WTC11 (cell line): ENCODE data around the gene DAB2. TPM values are rescaled to one million over a fixed set of nuclear protein-coding genes. Genes with fewer than 3 reads are reported as not detected.
A peak's percentile ranks its signal among the peaks of the same experiment; 100 is the strongest.

Source experiments
- ATAC-seq: fragments of 200-7000 bp; cut with Tn5 transposase; 2 replicates; pipeline ENCODE4 v1.10.0; 2021; ENCODE audit warnings: mild to moderate bottlenecking, moderate library complexity
- CTCF ChIA-PET: fragments of 300-600 bp; sonication (Branson Sonifier 250); formaldehyde crosslinking; loops from one replicate; lab custom pipeline; 2021; ENCODE audit warnings: antibody characterized with exemption; lab: Charles Lee
- POLR2A ChIA-PET: fragments of 350-600 bp; sonication (Branson Sonifier 250); formaldehyde crosslinking; loops from one replicate; lab custom pipeline; 2021; ENCODE audit warnings: antibody characterized with exemption; lab: Charles Lee
- DNase-seq: peaks from one replicate; pipeline ENCODE4 v3.0.0; 2021; ENCODE audit warnings: low spot score
- H3K27ac Mint-ChIP-seq: 2 replicates; pipeline ENCODE4 v1.8.0; 2021; ENCODE audit warnings: mixed read lengths
- H3K27me3 Mint-ChIP-seq: 2 replicates; pipeline ENCODE4 v1.8.0; 2021; ENCODE audit warnings: low read depth, mild to moderate bottlenecking, moderate library complexity, mixed read lengths
- H3K36me3 Mint-ChIP-seq: 2 replicates; pipeline ENCODE4 v1.8.0; 2021; ENCODE audit warnings: mixed read lengths
- H3K4me1 Mint-ChIP-seq: 2 replicates; pipeline ENCODE4 v1.8.0; 2022; ENCODE audit warnings: mixed read lengths
- H3K4me3 Mint-ChIP-seq: 2 replicates; pipeline ENCODE4 v1.8.0; 2021; ENCODE audit warnings: mild to moderate bottlenecking, moderate library complexity, mixed read lengths
- H3K9me3 Mint-ChIP-seq: 2 replicates; pipeline ENCODE4 v1.8.0; 2021; ENCODE audit warnings: mixed read lengths
- AR ChIP-seq: fragments of 250-450 bp; sonication (Bioruptor Pico); IDR thresholded peaks from 2 replicates; pipeline ENCODE4 v1.9.0; 2021; ENCODE audit warnings: mild to moderate bottlenecking
- ARID4B ChIP-seq: sonication (generic); formaldehyde crosslinking; IDR thresholded peaks from 2 replicates; pipeline ENCODE4 v1.8.0; 2023; ENCODE audit warnings: missing genetic modification reagents, mild to moderate bottlenecking, borderline replicate concordance
- CREB1 ChIP-seq: sonication (generic); formaldehyde crosslinking; IDR thresholded peaks from 2 replicates; pipeline ENCODE4 v1.8.0; 2023; ENCODE audit warnings: mild to moderate bottlenecking, missing genetic modification reagents
- E2F1 ChIP-seq: sonication (generic); formaldehyde crosslinking; IDR thresholded peaks from 2 replicates; pipeline ENCODE4 v1.8.0; 2022; ENCODE audit warnings: mild to moderate bottlenecking, missing genetic modification reagents
- E2F4 ChIP-seq: sonication (generic); formaldehyde crosslinking; IDR thresholded peaks from 2 replicates; pipeline ENCODE4 v1.8.1; 2022; ENCODE audit warnings: low read depth, mild to moderate bottlenecking, moderate library complexity, missing genetic modification reagents, borderline replicate concordance
- EMX1 ChIP-seq: fragments of 250-450 bp; sonication (Bioruptor Pico); IDR thresholded peaks from 2 replicates; pipeline ENCODE4 v1.8.0; 2021; ENCODE audit warnings: mild to moderate bottlenecking
- FOXJ3 ChIP-seq: sonication (generic); formaldehyde crosslinking; IDR thresholded peaks from 2 replicates; pipeline ENCODE4 v1.9.0; 2021; ENCODE audit warnings: missing genetic modification reagents, mild to moderate bottlenecking, borderline replicate concordance
- FOXP4 ChIP-seq: sonication (generic); formaldehyde crosslinking; IDR thresholded peaks from 2 replicates; pipeline ENCODE4 v1.8.0; 2022; ENCODE audit warnings: mild to moderate bottlenecking, missing genetic modification reagents
- GRHL2 ChIP-seq: fragments of 250-450 bp; sonication (Bioruptor Pico); IDR thresholded peaks from 2 replicates; pipeline ENCODE4 v1.8.0; 2022; ENCODE audit warnings: mild to moderate bottlenecking, moderate library complexity; ENCODE audit not compliant: insufficient replicate concordance, severe bottlenecking
- HMGXB4 ChIP-seq: sonication (generic); formaldehyde crosslinking; IDR thresholded peaks from 2 replicates; pipeline ENCODE4 v1.8.1; 2023; ENCODE audit warnings: mild to moderate bottlenecking, moderate library complexity, missing genetic modification reagents
- JUN ChIP-seq: sonication (generic); formaldehyde crosslinking; IDR thresholded peaks from 2 replicates; pipeline ENCODE4 v1.8.0; 2023; ENCODE audit warnings: mild to moderate bottlenecking, missing genetic modification reagents
- KAT7 ChIP-seq: sonication (generic); formaldehyde crosslinking; IDR thresholded peaks from 2 replicates; pipeline ENCODE4 v1.8.1; 2023; ENCODE audit warnings: missing genetic modification reagents, mild to moderate bottlenecking, borderline replicate concordance
- NFE2L1 ChIP-seq: sonication (generic); formaldehyde crosslinking; IDR thresholded peaks from 2 replicates; pipeline ENCODE4 v1.8.1; 2023; ENCODE audit warnings: missing genetic modification reagents
- NR1H2 ChIP-seq: sonication (generic); formaldehyde crosslinking; IDR thresholded peaks from 2 replicates; pipeline ENCODE4 v1.9.0; 2021; ENCODE audit warnings: mild to moderate bottlenecking, moderate library complexity, missing genetic modification reagents
- PREB ChIP-seq: sonication (generic); formaldehyde crosslinking; IDR thresholded peaks from 2 replicates; pipeline ENCODE4 v1.8.1; 2022; ENCODE audit warnings: mild to moderate bottlenecking, missing genetic modification reagents, moderate library complexity, borderline replicate concordance
- RORB ChIP-seq: fragments of 250-450 bp; sonication (Bioruptor Pico); IDR thresholded peaks from 2 replicates; pipeline ENCODE4 v1.9.0; 2021; ENCODE audit warnings: mild to moderate bottlenecking
- TP53 ChIP-seq: sonication (generic); formaldehyde crosslinking; IDR thresholded peaks from 2 replicates; pipeline ENCODE4 v1.8.1; 2023; ENCODE audit warnings: mild to moderate bottlenecking, missing genetic modification reagents
- ZNF219 ChIP-seq: sonication (generic); formaldehyde crosslinking; IDR thresholded peaks from 2 replicates; pipeline ENCODE4 v1.8.0; 2023; ENCODE audit warnings: missing genetic modification reagents, mild to moderate bottlenecking, borderline replicate concordance
- ZNF263 ChIP-seq: sonication (generic); formaldehyde crosslinking; IDR thresholded peaks from 2 replicates; pipeline ENCODE4 v1.8.1; 2022; ENCODE audit warnings: low read depth, mild to moderate bottlenecking, moderate library complexity, missing genetic modification reagents
- total RNA-seq: library from RNA; stranded (reverse); gene quantifications from 3 replicates; pipeline ENCODE4 v1.2.3, GENCODE V29; 2021

The DAB2 gene
- total RNA-seq, 1 experiment from 2014 or later: 7.2 TPM

GRCh38 chr5:39362646-39363045 lies 62.1 kb downstream of the DAB2 start:
- peaks cover 18% of the 10 kb centered on the region for H3K9me3 Mint-ChIP-seq
- CTCF ChIA-PET: interaction anchor here (1.4 to 2.7 kb wide), 2 partner anchors 14 to 185 kb away, joined by 6 to 15 read pairs; no protein-coding TSS in a partner anchor
- no peak for ATAC-seq
- DNase-seq: no peak
- POLR2A ChIA-PET: interaction anchor here (0.7 kb wide), 1 partner anchor 8 kb away, joined by 3 read pairs; no protein-coding TSS in a partner anchor
- H3K27ac Mint-ChIP-seq: no peak overlapping the region
- H3K36me3 Mint-ChIP-seq: peaks cover 13% of the 10 kb centered on the region
- H3K27me3 Mint-ChIP-seq: 0 out of 2 replicates have a peak, but pooled peaks cover 2% of the 10 kb centered on the region
- no peak overlapping the region for H3K4me3 Mint-ChIP-seq
- H3K4me1 Mint-ChIP-seq: peaks cover 32% of the 10 kb centered on the region
- TF ChIP-seq NFE2L1 (CRISPR knock-in tag) (no peak), AR (CRISPR knock-in tag) (no peak), CREB1 (CRISPR knock-in tag) (no peak), E2F1 (CRISPR knock-in tag) (no peak), EMX1 (CRISPR knock-in tag) (no peak)

- peaks cover 43% of the 10 kb centered on the region for H3K4me1 Mint-ChIP-seq
- TF ChIP-seq FOXJ3 (CRISPR knock-in tag): no peak
- no peak for TF ChIP-seq TP53 (CRISPR knock-in tag)
- no peak for TF ChIP-seq HMGXB4 (CRISPR knock-in tag)
- TF ChIP-seq NFE2L1 (CRISPR knock-in tag): no peak
- TF ChIP-seq ZNF263 (CRISPR knock-in tag): no peak
- no peak for TF ChIP-seq FOXP4 (CRISPR knock-in tag)
- no peak for TF ChIP-seq RORB (CRISPR knock-in tag)
- TF ChIP-seq KAT7 (CRISPR knock-in tag): no peak
- no peak for TF ChIP-seq GRHL2 (CRISPR knock-in tag)
- TF ChIP-seq E2F4 (CRISPR knock-in tag): no peak
- TF ChIP-seq NR1H2 (CRISPR knock-in tag): no peak
- TF ChIP-seq ARID4B (CRISPR knock-in tag): no peak
- no peak for TF ChIP-seq ZNF219 (CRISPR knock-in tag)
- TF ChIP-seq JUN (CRISPR knock-in tag): no peak
- TF ChIP-seq PREB (CRISPR knock-in tag): no peak
- H3K9me3 Mint-ChIP-seq: peaks cover 26% of the 10 kb centered on the region
- H3K36me3 Mint-ChIP-seq: peaks cover 14% of the 10 kb centered on the region
- ChIA-PET POLR2A (no interaction called here), CTCF (interaction anchor here (1.3 to 2.7 kb wide), 2 partner anchors 15 to 144 kb away, joined by 8 to 15 read pairs; no protein-coding TSS in a partner anchor)
- peaks cover 2% of the 10 kb centered on the region; the same call in 1 of the 2 replicates for H3K27me3 Mint-ChIP-seq
- no peak overlapping the region for H3K4me3 Mint-ChIP-seq
- H3K27ac Mint-ChIP-seq: no peak overlapping the region
- peak; percentile 53 for ATAC-seq
- DNase-seq: no peak
Observed at GRCh38 chr5:39361306-39361705, 63.5 kb downstream of the DAB2 start.
